GM12878 (cell line): ENCODE measurements around the gene BEST4. TPM values are rescaled to one million over a fixed set of nuclear protein-coding genes. Genes with fewer than 3 reads are reported as not detected.
A peak's percentile ranks its signal among the peaks of the same experiment; 100 is the strongest.

ENCODE experiments used
- ATAC-seq: fragments of 200-7000 bp; cut with Tn5 transposase; 3 replicates; pipeline ENCODE4 v1.9.1; 2020; ENCODE audit warnings: mild to moderate bottlenecking, moderate library complexity
- BruUV-seq: library from RNA; stranded (reverse); fragments of 400-500 nt; replicated peaks from 2 replicates; lab custom pipeline; 2021; lab: Mats Ljungman, UMichigan
- CTCF ChIA-PET: fragments of 300-600 bp; sonication (Branson Sonifier 250); formaldehyde crosslinking; extraction: SDS; loops from one replicate; lab custom pipeline; 2021; ENCODE audit warnings: inconsistent platforms; lab: Yijun Ruan, JAX
- POLR2A ChIA-PET: fragments of 350-600 bp; formaldehyde crosslinking; extraction: SDS; loops from one replicate; lab custom pipeline; 2021; ENCODE audit warnings: inconsistent platforms; lab: Charles Lee
- RAD21 ChIA-PET: fragments of 300-600 bp; sonication (Branson Sonifier 250); formaldehyde crosslinking; loops from one replicate; lab custom pipeline; 2023; ENCODE audit warnings: antibody characterized with exemption; ENCODE audit not compliant: unreplicated experiment; lab: Charles Lee
- SMC1A ChIA-PET: fragments of 300-600 bp; sonication (Branson Sonifier 250); formaldehyde crosslinking; loops from one replicate; lab custom pipeline; 2023; ENCODE audit not compliant: unreplicated experiment, uncharacterized antibody; lab: Charles Lee
- DNase-seq: peaks from one replicate; pipeline ENCODE4 v3.0.0-alpha.2; 2011; ENCODE audit warnings: low read depth, low spot score
- FAIRE-seq: peaks from 3 replicates; lab custom pipeline; 2011; peaks lifted over from hg19 to GRCh38; lab: Jason Lieb, UNC
- H2AFZ ChIP-seq: 2 replicates; pipeline ENCODE4 v1.6.0; 2011; ENCODE audit warnings: low read depth, low read length, control low read depth; ENCODE audit not compliant: control insufficient read depth
- H3K27ac ChIP-seq: 2 replicates; pipeline ENCODE4 v1.5.1; 2011; ENCODE audit warnings: control low read depth; ENCODE audit not compliant: control insufficient read depth, insufficient read depth
- H3K27me3 ChIP-seq, 2 experiments: replicated peaks in 1 of 2; 2 replicates each; pipeline versions ENCODE4 v1.6.0 to v1.6.1; 2011; ENCODE audit warnings: low read length in 1 of 2; ENCODE audit not compliant: control insufficient read depth in 2 of 2, insufficient read depth in 2 of 2
- H3K36me3 ChIP-seq, 2 experiments: 2 replicates each; pipeline ENCODE4 v1.5.1; 2011; ENCODE audit warnings: low read length in 1 of 2; ENCODE audit not compliant: control insufficient read depth in 2 of 2, insufficient read depth in 2 of 2
- H3K4me1 ChIP-seq: 2 replicates; pipeline ENCODE4 v1.6.1; 2011; ENCODE audit warnings: mild to moderate bottlenecking, low read length, moderate library complexity, mixed read lengths; ENCODE audit not compliant: control insufficient read depth, insufficient read depth
- H3K4me2 ChIP-seq: 2 replicates; pipeline ENCODE4 v1.6.0; 2011; ENCODE audit warnings: control low read depth; ENCODE audit not compliant: control insufficient read depth, insufficient read depth
- H3K4me3 ChIP-seq: fragments of 200-600 bp; sonication (generic); 2 replicates; pipeline ENCODE4 v1.5.1; 2016
- H3K79me2 ChIP-seq: 2 replicates; pipeline ENCODE4 v1.6.0; 2011; ENCODE audit warnings: low read length; ENCODE audit not compliant: control insufficient read depth, insufficient read depth
- H3K9ac ChIP-seq: 2 replicates; pipeline ENCODE4 v1.8.0; 2011; ENCODE audit warnings: low read length, control low read depth, mixed read lengths; ENCODE audit not compliant: control insufficient read depth, insufficient read depth
- H3K9me3 ChIP-seq: replicated peaks from 3 replicates; pipeline ENCODE4 v1.5.1; 2011; ENCODE audit warnings: mild to moderate bottlenecking, low read length; ENCODE audit not compliant: control insufficient read depth, insufficient read depth
- H4K20me1 ChIP-seq: 2 replicates; pipeline ENCODE4 v1.6.0; 2011; ENCODE audit not compliant: control insufficient read depth, insufficient read depth
- CHD2 ChIP-seq: IDR thresholded peaks from 2 replicates; pipeline ENCODE4 v1.6.1; 2011; ENCODE audit warnings: low read depth, low read length, improper control_type of control experiment, borderline replicate concordance
- MTA2 ChIP-seq: fragments of 450-650 bp; IDR thresholded peaks from 2 replicates; pipeline ENCODE4 v1.6.1; 2016; ENCODE audit warnings: low read depth, mild to moderate bottlenecking, moderate library complexity
- NR2F1 ChIP-seq: fragments of 450-650 bp; conservative IDR thresholded peaks from 2 replicates; pipeline ENCODE4 v1.6.1; 2017; ENCODE audit warnings: mild to moderate bottlenecking
- RAD51 ChIP-seq: fragments of 450-650 bp; IDR thresholded peaks from 2 replicates; pipeline ENCODE4 v1.6.1; 2016; ENCODE audit warnings: moderate library complexity, mild to moderate bottlenecking, inconsistent platforms
- RELA ChIP-seq: fragments of 450-650 bp; IDR thresholded peaks from 2 replicates; pipeline ENCODE4 v1.8.0; 2014; ENCODE audit warnings: borderline replicate concordance; ENCODE audit not compliant: partially characterized antibody
- SIN3A ChIP-seq: IDR thresholded peaks from 2 replicates; pipeline ENCODE4 v1.6.1; 2012; ENCODE audit warnings: low read depth, low read length, improper control_type of control experiment
- SIX5 ChIP-seq: IDR thresholded peaks from 2 replicates; pipeline ENCODE4 v1.6.1; 2011; ENCODE audit warnings: mild to moderate bottlenecking, low read depth, low read length, moderate library complexity; ENCODE audit not compliant: severe bottlenecking
- SP1 ChIP-seq: IDR thresholded peaks from one replicate; pipeline ENCODE4 v1.6.1; 2011; ENCODE audit warnings: low read depth, low read length
- SPI1 ChIP-seq: IDR thresholded peaks from 2 replicates; pipeline ENCODE4 v1.6.1; 2011; ENCODE audit warnings: low read depth, mild to moderate bottlenecking, low read length, moderate library complexity, borderline replicate concordance; ENCODE audit not compliant: insufficient read depth
- SREBF2 ChIP-seq: IDR thresholded peaks from 2 replicates; pipeline ENCODE4 v1.6.1; 2012; ENCODE audit warnings: mild to moderate bottlenecking, low read length
- TARDBP ChIP-seq: IDR thresholded peaks from 2 replicates; pipeline ENCODE4 v1.6.1; 2016; ENCODE audit warnings: borderline replicate concordance
- ZSCAN29 ChIP-seq: fragments of 450-650 bp; IDR thresholded peaks from 2 replicates; pipeline ENCODE4 v1.6.1; 2017; ENCODE audit warnings: mild to moderate bottlenecking, moderate library complexity
- WGBS: methylation state at CpG from one replicate; pipeline ENCODE4 v1.1.6; 2016; ENCODE audit warnings: low lambda C conversion rate; ENCODE audit not compliant: insufficient replicate concordance, insufficient coverage; ENCODE audit errors: missing lambda C conversion rate; 5-methylcytosine and 5-hydroxymethylcytosine counted together
- in situ Hi-C: fragments of 300-500 bp; cut with MboI; formaldehyde crosslinking; loops from 9 replicates; pipeline ENCODE4 v1.14.3; 2018; ENCODE audit warnings: mixed read lengths
- intact Hi-C: fragments of 100-400 bp; cut with micrococcal nuclease; formaldehyde crosslinking; loops from one replicate; pipeline ENCODE4 v1.14.2; 2022; ENCODE audit not compliant: unreplicated experiment
- polyA plus RNA-seq, 11 experiments: library from polyadenylated mRNA; depleted of rRNA in 4 of 11; unstranded in 6 of 11; stranded (reverse) in 5 of 11; fragments of >200 nt; fragmentation: Nextera tagmentation in 4 of 11; fragmentation: Illumina TruSeq in 1 of 11; extraction: Ambion mirVana in 4 of 11; extraction: Trizol in 1 of 11; gene quantifications; 1 replicate in 1 of 11; 2 replicates in 10 of 11; pipeline versions ENCODE4 v1.2.1 to v1.2.3, GENCODE V29; 2011 to 2016; ENCODE audit warnings: inconsistent platforms in 2 of 11, missing spikeins in 2 of 11, low read depth in 1 of 11
- total RNA-seq, 4 experiments: library from RNA; depleted of rRNA in 3 of 4; stranded (reverse); fragments of >200 nt in 3 of 4; fragmentation: Illumina TruSeq in 1 of 4; extraction: Trizol in 1 of 4; gene quantifications; 2 replicates each; pipeline versions ENCODE4 v1.2.1 to v1.2.3, GENCODE V29; 2013 to 2021

The BEST4 gene
- total and polyA plus RNA-seq, 10 of the 15 experiments (the other 5 are each of a cell fraction or from before 2014, with no cell fraction given), result 0.06 to 1.3 (median 0.42) TPM

GRCh38 chr1:44807364-44808062, 19.5 kb upstream of the BEST4 start (continued):
- TF ChIP-seq SIX5 (no peak), SIN3A (peak; percentile 28), SP1 (peak; percentile 41), ZSCAN29 (no peak), TARDBP (no peak), RAD51 (no peak), SREBF2 (peak; percentile 25; the same call in 1 of the 2 replicates), MTA2 (0 out of 2 replicates have a peak, but pooled peaks have one; percentile 49)
- TF ChIP-seq, all 136 proteins: peak for 48

- ATAC-seq (peak; percentile 5), FAIRE-seq (no peak), DNase-seq (no peak)
- ChIA-PET POLR2A (interaction anchor here (0.6 to 5.1 kb wide), 3 partner anchors 7 to 92 kb away, joined by 4 to 59 read pairs (median 51); partner anchors contain the start of gene PLK3), RAD21 (no interaction called here), SMC1A (interaction anchor here (2.7 to 4.6 kb wide), 2 partner anchors 13 to 85 kb away, joined by 13 to 52 read pairs; no protein-coding TSS in a partner anchor), CTCF (interaction anchor here (4.1 kb wide), 1 partner anchor 12 kb away, joined by 36 read pairs; no protein-coding TSS in a partner anchor)
- in situ Hi-C loops, result loop anchor here (5.0 kb wide), 1 partner anchor 75 kb away; the partner anchor contains the start of gene RNU5D-1
- Histone ChIP-seq H3K79me2 (peaks cover 9% of the 10 kb centered on the region), H4K20me1 (no peaks in the 10 kb centered on the region), H3K4me3 (no peak within 1 kb of the TSS), H3K36me3 (peaks cover 6 to 9% of the 10 kb centered on the region in 2 experiments), H3K27me3 (no peaks in the 10 kb centered on the region), H3K9ac (peak within 1 kb of the TSS; percentile 75), H3K4me1 (peaks cover 59% of the 10 kb centered on the region), H3K4me2 (peak within 1 kb of the TSS; percentile 49; the same call in 1 of the 2 replicates), H3K9me3 (no peaks in the 10 kb centered on the region), H3K27ac (peak within 1 kb of the TSS; percentile 95), H2AFZ (peak within 1 kb of the TSS; percentile 52)
- WGBS, result 81% methylated on average over 7 of the region's 7 CpGs
- TSS peak; percentile 73 for BruUV-seq
- intact Hi-C loops, result no loop called here
- peak; percentile 51; the same call in 1 of the 2 replicates for TF ChIP-seq SPI1
- no peak for TF ChIP-seq RELA
- TF ChIP-seq CHD2, result peak; percentile 4; the same call in 1 of the 2 replicates
- peak; percentile 80 for TF ChIP-seq NR2F1
Measured at GRCh38 chr1:44806704-44807363, 18.9 kb upstream of the BEST4 start, which contains the start of gene DYNLT4. Gene DYNLT4 (minus strand): TSS chr1:44807351. CDS start chr1:44806668, 683 bp downstream.
